Effector CD4-positive, alpha-beta T cell (primary cell): Measurements from ENCODE around the gene CREB3L4.
"Not testable (repeated sequence)": the region's sequence is repeated elsewhere in the genome, so short reads cannot be mapped to it uniquely, and the experiment has no call there.

Experiments used
- DNase-seq: peaks from one replicate; pipeline ENCODE4 v3.0.0-alpha.2; 2020

Gene CREB3L4

DNA sequence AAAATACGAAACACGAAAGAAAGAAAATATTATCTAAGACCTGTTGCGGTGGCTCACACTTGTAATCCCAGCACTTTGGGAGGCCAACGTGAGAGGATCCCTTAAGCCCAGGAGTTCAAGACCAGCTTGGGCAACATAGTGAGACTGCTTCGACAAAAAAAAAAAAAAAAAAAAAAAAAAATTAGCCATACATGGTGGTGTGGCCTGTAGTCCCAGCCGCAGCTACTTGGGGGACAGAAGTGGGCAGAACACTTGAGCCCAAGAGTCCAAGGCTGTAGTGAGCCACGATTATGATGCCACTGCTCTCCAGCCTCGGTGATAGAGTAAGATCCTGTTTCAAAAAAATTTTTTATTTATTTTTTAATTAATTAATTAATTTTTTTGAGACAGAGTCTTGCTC, 19.9 kb downstream of the CREB3L4 start:
- no peak for DNase-seq

GRCh38 chr1:153990468-153991150, 22.9 kb downstream of the CREB3L4 start, which contains the start of gene RPS27:
Gene RPS27 (plus strand): TSS chr1:153990762. CDS start chr1:153990797, 35 bp downstream.
- peak; percentile 84 for DNase-seq

DNA sequence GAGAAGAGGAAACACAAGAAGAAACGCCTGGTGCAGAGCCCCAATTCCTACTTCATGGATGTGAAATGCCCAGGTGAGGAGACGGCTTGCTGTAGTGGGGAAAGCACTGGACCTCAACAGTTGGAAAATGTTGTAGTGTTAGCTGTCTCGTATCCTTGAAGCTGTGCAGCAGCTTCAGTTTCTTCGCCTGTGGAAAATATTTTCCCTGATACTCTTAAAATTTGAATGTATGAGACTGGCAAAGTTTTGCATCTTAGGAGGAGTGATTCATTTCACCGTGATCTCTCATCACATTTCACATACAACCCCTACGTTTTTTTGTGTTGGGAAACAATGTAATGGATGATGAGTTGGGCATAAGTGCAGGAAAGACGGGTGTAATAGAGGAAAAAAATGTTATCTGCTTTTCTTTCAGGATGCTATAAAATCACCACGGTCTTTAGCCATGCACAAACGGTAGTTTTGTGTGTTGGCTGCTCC, 23.5 kb downstream of the CREB3L4 start:
- no peak for DNase-seq

- no peak for DNase-seq
Measured at GRCh38 chr1:153991806-153992205, 24.1 kb downstream of the CREB3L4 start.

DNA sequence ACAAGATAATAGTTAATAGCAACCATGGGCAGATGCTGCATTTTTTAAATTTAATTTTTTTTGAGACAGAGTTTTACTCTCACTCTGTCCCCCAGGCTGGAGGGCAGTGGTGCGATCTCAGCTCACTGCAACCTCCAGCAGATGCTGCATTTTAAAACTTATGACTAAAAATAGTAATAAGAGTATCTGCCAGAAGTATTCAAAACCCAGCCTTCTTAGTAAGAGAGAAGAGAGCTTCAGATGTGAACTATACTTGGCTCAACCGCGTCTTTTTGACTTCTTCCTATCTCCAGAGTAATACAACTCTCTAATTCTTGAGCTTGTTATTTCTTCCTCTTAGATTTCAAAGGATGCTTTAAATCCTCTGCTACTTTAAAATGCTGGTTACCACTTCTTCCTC, 27.5 kb downstream of the CREB3L4 start:
- DNase-seq = no peak

- DNase-seq = no peak
Measured at GRCh38 chr1:153995640-153996039, 27.9 kb downstream of the CREB3L4 start.

DNA sequence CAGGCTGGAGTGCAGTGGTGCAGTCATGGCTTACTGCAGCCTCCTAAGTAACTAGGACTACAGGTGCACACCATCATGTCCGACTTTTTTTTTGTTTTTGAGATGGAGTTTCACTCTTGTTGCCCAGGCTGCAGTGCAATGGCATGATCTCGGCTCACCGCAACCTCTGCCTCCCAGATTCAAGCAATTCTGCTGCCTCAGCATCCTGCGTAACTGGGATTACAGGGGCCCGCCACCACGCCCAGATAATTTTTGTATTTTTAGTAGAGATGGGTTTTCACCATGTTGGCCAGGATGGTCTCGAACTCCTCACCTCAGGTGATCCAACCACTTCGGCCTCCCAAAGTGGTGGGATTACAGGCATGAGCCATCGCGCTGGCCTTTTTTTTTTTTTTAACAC, 29.2 kb downstream of the CREB3L4 start:
- DNase-seq = not testable (repeated sequence)

GRCh38 chr1:154000420-154000819, 32.7 kb downstream of the CREB3L4 start:
- no peak for DNase-seq

DNA sequence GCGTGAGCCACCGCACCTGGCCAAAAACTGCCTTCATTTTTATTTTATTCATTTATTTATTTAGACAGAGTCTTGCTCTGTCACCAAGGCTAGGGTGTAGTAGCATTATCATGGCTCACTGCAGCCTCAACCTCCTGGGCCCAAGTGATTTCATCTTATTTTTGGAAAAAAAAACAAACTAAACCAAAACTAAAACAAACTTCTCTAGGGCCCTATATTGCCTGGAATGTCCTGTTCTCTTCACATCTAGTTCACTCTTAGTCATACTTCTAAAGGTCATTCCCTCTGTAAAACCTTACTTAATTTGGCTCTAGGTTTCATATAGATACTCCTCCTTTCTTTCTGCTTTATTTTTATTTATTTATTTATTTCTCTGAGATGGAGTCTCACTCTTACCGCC, 38.4 kb downstream of the CREB3L4 start:
- no peak for DNase-seq

- DNase-seq = no peak
Measured at GRCh38 chr1:154012129-154012528, 44.4 kb downstream of the CREB3L4 start.

DNA sequence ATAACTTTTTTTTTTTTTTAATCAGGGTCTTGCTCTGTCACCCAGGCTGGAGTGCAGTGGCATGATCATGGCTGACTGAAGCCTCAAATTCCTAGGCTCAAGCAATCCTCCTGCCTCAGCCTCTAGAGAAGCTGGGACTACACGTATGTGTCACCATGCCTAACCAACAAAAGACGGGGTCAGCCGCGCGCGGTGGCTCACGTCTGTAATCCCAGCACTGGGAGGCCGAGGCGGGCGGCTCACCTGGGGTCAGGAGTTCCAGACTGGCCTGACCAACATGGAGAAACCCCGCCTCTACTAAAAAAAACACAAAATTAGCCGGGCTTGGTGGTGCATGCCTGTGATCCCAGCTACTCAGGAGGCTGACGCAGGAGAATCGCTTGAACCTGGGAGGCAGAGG, 44.8 kb downstream of the CREB3L4 start:
- DNase-seq = not testable (repeated sequence)

DNA sequence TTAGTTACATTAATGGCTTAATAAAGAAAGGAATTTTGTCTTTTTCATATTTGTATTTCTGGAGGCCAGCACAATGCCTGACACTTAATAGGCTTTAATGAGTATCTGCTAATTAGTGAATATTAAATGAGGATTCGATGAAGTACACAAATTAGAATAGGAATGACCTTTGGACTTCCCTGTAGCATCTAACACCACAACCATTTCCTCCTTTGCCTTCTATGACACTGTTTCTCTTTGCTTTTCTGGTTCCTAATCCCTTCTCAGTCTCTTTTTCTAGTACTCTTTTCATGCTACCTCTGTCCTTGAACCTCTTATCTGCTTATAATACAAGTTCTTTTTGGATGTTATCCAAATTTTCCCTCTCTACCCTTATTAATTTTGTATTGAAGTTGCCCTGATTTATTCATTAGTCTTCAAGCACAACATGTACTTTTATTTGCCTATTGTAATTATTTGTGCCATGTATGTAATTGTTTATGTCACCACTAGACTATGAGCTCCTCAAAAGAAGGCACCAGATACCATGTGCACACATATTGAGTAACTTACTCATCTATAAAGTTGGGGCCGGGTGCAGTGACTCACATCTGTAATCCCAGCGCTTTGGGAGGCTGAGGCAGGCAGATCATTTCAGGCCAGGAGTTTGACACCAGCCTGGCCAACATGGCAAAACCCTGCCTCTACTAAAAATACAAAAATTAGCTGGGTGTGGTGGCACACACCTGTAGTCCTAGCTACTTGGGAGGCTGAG, 46.6 kb downstream of the CREB3L4 start:
- no peak for DNase-seq

DNA sequence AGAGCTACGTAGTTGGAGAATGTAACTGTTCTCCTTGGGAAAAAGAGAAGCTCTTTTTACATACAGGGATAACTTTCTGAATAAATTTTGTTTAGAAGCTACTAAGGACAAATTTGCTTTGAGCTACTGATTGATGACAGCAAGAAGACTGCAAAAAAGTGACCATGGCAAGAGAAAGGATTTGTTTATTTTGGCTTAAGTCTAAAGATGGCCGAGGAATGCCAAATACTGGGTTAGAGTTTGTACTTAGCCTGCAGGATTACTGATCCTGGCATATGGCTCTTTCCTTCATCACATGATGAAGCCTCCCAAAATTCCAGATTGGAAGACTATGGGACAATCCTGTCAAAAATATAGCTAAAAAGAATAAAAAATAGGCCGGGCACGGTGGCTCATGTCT, 51.6 kb downstream of the CREB3L4 start:
- DNase-seq = no peak

- no peak for DNase-seq
Measured at GRCh38 chr1:154019940-154020339, 52.2 kb downstream of the CREB3L4 start.
